ENCODE results near the gene FGFR2. TPM values are rescaled to one million over a fixed set of nuclear protein-coding genes. Genes with fewer than 3 reads are reported as not detected.

The FGFR2 gene
- total and polyA plus RNA-seq, 2 of the 4 experiments (the other 2 are of a cell fraction) = not detected

DNA sequence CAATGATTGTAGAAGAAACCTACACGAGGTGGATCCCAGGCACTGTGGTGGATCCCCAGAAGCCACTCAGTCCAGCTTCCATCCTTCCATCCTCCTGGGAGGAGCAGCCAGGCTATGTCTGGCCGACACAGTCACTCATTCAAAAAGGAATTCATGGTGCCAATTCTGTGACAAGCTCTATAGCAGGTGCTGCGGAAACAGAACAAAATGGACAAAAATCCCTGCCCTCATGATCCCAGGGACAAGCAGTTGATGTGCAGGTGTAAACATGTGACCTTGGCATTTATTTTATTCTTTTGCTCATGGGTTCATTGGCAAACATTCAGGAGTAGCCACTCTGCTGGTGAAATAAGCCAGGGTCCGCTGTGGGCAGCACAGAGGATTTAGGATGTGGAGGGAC lies 49.2 kb upstream of the FGFR2 start:
- CTCF ChIA-PET = no interaction called here
- WGBS, 2 experiments (ENCODE audit: extremely low coverage in 2 of 2, insufficient read length in 1 of 2) = 72% methylated on average over 2 of the region's 4 CpGs; no CpG with 5 or more reads in 1 of the 2 experiments

More for the DNA sequence above, 49.2 kb upstream of the FGFR2 start:
- Histone ChIP-seq H3K23ac (ENCODE audit: low read depth, low read length) (no peak overlapping the region), H3K79me1 (ENCODE audit: low read depth in 1 of 2, low read length in 2 of 2) (no peaks in the 10 kb centered on the region), H2AK9ac (replicated peaks; ENCODE audit: low read depth, low read length, poor library complexity) (no peak overlapping the region), H2BK5ac (ENCODE audit: low read depth, low read length, poor library complexity, severe bottlenecking) (no peak overlapping the region), H4K5ac (ENCODE audit: low read depth, low read length) (no peak overlapping the region), H3K4ac (ENCODE audit: low read depth, low read length) (no peak overlapping the region), H3K14ac (replicated peaks; ENCODE audit: low read depth, low read length) (no peak overlapping the region), H2AFZ (replicated peaks; ENCODE audit: low read length, poor library complexity) (no peak overlapping the region), H4K8ac (ENCODE audit: low read depth in 2 of 2, low read length in 2 of 2) (no peak overlapping the region), H3K4me1 (ENCODE audit: control insufficient read depth, insufficient read depth, low read length) (no peaks in the 10 kb centered on the region), H3K9ac (ENCODE audit: low read depth, low read length) (no peak overlapping the region), H2BK20ac (ENCODE audit: low read depth, low read length) (no peak overlapping the region), H3K4me2 (ENCODE audit: low read depth, low read length) (no peak overlapping the region), H2AK5ac (ENCODE audit: low read depth, low read length) (no peak overlapping the region), H2BK15ac (ENCODE audit: low read depth, low read length) (no peak overlapping the region), H3K27me3 (ENCODE audit: control insufficient read depth, insufficient read depth, low read length) (no peaks in the 10 kb centered on the region), H3K18ac (ENCODE audit: low read depth, low read length) (no peak overlapping the region), H3K27ac (ENCODE audit: insufficient read depth, low read length) (no peak overlapping the region), H3K4me3 (ENCODE audit: insufficient read depth, low read depth, low read length) (no peak overlapping the region), H3K9me1 (ENCODE audit: insufficient read depth, low read length) (no peaks in the 10 kb centered on the region), H3K36me3 (ENCODE audit: control insufficient read depth, insufficient read depth, low read length) (no peaks in the 10 kb centered on the region), H2BK120ac (ENCODE audit: low read depth, low read length) (no peak overlapping the region), H4K91ac (ENCODE audit: insufficient read depth, low read depth, low read length) (no peak overlapping the region), H3K9me3 (ENCODE audit: control insufficient read depth, insufficient read depth, low read length) (peaks cover 42% of the 10 kb centered on the region), H3K56ac (ENCODE audit: extremely low read depth, insufficient read depth, low read length) (no peak overlapping the region), H4K20me1 (ENCODE audit: insufficient read depth, low read length) (no peaks in the 10 kb centered on the region)
- intact Hi-C loops (cut with micrococcal nuclease) (no loop called here), in situ Hi-C loops (cut with MboI; ENCODE audit: low sequenced_read_pairs) (no loop called here), dilution Hi-C loops (cut with HindIII; ENCODE audit: low sequenced_read_pairs, unreplicated experiment) (no loop called here)
- no peak for TF ChIP-seq RCOR1 (IDR thresholded peaks at IDR 0.05; ENCODE audit: insufficient replicate concordance, low read length)
- TF ChIP-seq MAFK (IDR thresholded peaks at IDR 0.05; ENCODE audit: low read depth, low read length) = no peak
- TF ChIP-seq SMC3 (IDR thresholded peaks at IDR 0.05; ENCODE audit: low read depth, low read length) = no peak
- TF ChIP-seq, protein P1, sequence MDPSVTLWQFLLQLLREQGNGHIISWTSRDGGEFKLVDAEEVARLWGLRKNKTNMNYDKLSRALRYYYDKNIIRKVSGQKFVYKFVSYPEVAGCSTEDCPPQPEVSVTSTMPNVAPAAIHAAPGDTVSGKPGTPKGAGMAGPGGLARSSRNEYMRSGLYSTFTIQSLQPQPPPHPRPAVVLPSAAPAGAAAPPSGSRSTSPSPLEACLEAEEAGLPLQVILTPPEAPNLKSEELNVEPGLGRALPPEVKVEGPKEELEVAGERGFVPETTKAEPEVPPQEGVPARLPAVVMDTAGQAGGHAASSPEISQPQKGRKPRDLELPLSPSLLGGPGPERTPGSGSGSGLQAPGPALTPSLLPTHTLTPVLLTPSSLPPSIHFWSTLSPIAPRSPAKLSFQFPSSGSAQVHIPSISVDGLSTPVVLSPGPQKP (IDR thresholded peaks at IDR 0.05; ENCODE audit: borderline replicate concordance, low read depth, low read length) = no peak
- no peak for TF ChIP-seq CEBPB (IDR thresholded peaks at IDR 0.05; ENCODE audit: low read depth, low read length)
- no peak for TF ChIP-seq POLR2A (IDR thresholded peaks at IDR 0.05; ENCODE audit: low read depth, low read length)
- no peak for TF ChIP-seq MAZ (IDR thresholded peaks at IDR 0.05; ENCODE audit: borderline replicate concordance, low read depth, low read length)
- no peak for TF ChIP-seq FOS (IDR thresholded peaks at IDR 0.05; ENCODE audit: low read depth, low read length)
- TF ChIP-seq BHLHE40 (IDR thresholded peaks at IDR 0.05; ENCODE audit: low read depth, low read length) = no peak
- no peak for TF ChIP-seq NFE2L2 (IDR thresholded peaks at IDR 0.05; ENCODE audit: low read depth, low read length)
- no peak for TF ChIP-seq MXI1 (IDR thresholded peaks at IDR 0.05; ENCODE audit: borderline replicate concordance, low read depth, low read length)
- TF ChIP-seq CHD1 (IDR thresholded peaks at IDR 0.05; ENCODE audit: low read depth, low read length) = no peak
- no peak for TF ChIP-seq RAD21 (IDR thresholded peaks at IDR 0.05; ENCODE audit: low read length)
- TF ChIP-seq, protein P2, sequence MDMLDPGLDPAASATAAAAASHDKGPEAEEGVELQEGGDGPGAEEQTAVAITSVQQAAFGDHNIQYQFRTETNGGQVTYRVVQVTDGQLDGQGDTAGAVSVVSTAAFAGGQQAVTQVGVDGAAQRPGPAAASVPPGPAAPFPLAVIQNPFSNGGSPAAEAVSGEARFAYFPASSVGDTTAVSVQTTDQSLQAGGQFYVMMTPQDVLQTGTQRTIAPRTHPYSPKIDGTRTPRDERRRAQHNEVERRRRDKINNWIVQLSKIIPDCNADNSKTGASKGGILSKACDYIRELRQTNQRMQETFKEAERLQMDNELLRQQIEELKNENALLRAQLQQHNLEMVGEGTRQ (IDR thresholded peaks at IDR 0.05; ENCODE audit: low read depth, low read length) = no peak
- TF ChIP-seq, protein P3, sequence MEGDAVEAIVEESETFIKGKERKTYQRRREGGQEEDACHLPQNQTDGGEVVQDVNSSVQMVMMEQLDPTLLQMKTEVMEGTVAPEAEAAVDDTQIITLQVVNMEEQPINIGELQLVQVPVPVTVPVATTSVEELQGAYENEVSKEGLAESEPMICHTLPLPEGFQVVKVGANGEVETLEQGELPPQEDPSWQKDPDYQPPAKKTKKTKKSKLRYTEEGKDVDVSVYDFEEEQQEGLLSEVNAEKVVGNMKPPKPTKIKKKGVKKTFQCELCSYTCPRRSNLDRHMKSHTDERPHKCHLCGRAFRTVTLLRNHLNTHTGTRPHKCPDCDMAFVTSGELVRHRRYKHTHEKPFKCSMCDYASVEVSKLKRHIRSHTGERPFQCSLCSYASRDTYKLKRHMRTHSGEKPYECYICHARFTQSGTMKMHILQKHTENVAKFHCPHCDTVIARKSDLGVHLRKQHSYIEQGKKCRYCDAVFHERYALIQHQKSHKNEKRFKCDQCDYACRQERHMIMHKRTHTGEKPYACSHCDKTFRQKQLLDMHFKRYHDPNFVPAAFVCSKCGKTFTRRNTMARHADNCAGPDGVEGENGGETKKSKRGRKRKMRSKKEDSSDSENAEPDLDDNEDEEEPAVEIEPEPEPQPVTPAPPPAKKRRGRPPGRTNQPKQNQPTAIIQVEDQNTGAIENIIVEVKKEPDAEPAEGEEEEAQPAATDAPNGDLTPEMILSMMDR (conservative IDR thresholded peaks at IDR 0.05; ENCODE audit: low read depth, low read length) = no peak
- no TSS peak for BruUV-seq (replicated peaks)
- POLR2A ChIA-PET (ENCODE audit: unreplicated experiment) = no interaction called here
- ATAC-seq (ENCODE audit: low read depth) = no peak
- no peak for DNase-seq

All from IMR-90 (cell line).